Fibroblast of lung (primary cell): Measurements from ENCODE around the gene NAV3. TPM values are rescaled to one million over a fixed set of nuclear protein-coding genes. Genes with fewer than 3 reads are reported as not detected.
"Not testable (repeated sequence)": the region's sequence is repeated elsewhere in the genome, so short reads cannot be mapped to it uniquely, and the experiment has no call there.

Experiments
- DNase-seq, 2 donors: peaks; one replicate each; pipeline versions ENCODE4 v3.0.0 to v3.0.0-alpha.2; 2010; ENCODE audit warnings: low read depth in 2 of 2
- H2AFZ ChIP-seq: 2 replicates; pipeline ENCODE4 v1.5.1; 2012; ENCODE audit warnings: low read length, control low read depth, inconsistent platforms
- H3K27ac ChIP-seq: 2 replicates; pipeline ENCODE4 v1.5.1; 2011; ENCODE audit warnings: low read length, control low read depth; ENCODE audit not compliant: insufficient read depth
- H3K27me3 ChIP-seq: 2 replicates; pipeline ENCODE4 v1.5.1; 2011; ENCODE audit warnings: mild to moderate bottlenecking, low read length; ENCODE audit not compliant: control insufficient read depth, insufficient read depth
- H3K36me3 ChIP-seq: 2 replicates; pipeline ENCODE4 v1.5.1; 2011; ENCODE audit warnings: low read length; ENCODE audit not compliant: control insufficient read depth, insufficient read depth
- H3K4me1 ChIP-seq: 2 replicates; pipeline ENCODE4 v1.5.1; 2011; ENCODE audit warnings: low read length; ENCODE audit not compliant: control insufficient read depth, insufficient read depth; ENCODE audit errors: extremely low read depth
- H3K4me2 ChIP-seq: 2 replicates; pipeline ENCODE4 v1.5.1; 2011; ENCODE audit warnings: low read length, control low read depth; ENCODE audit not compliant: insufficient read depth; ENCODE audit errors: extremely low read depth
- H3K4me3 ChIP-seq, 4 experiments: fragments of 200-600 bp in 1 of 4; sonication (generic) in 1 of 4; replicated peaks in 1 of 4; 2 replicates each; pipeline ENCODE4 v1.5.1; 2011 to 2016; ENCODE audit warnings: low read length in 4 of 4, low read depth in 3 of 4, mild to moderate bottlenecking in 3 of 4, control low read depth in 2 of 4, inconsistent platforms in 1 of 4, mixed read lengths in 1 of 4; ENCODE audit not compliant: insufficient read depth in 1 of 4; ENCODE audit errors: control extremely low read depth in 1 of 4
- H3K79me2 ChIP-seq: 2 replicates; pipeline ENCODE4 v1.5.1; 2012; ENCODE audit warnings: mild to moderate bottlenecking, low read length, inconsistent platforms; ENCODE audit not compliant: control insufficient read depth, insufficient read depth
- H3K9ac ChIP-seq: 2 replicates; pipeline ENCODE4 v1.5.1; 2011; ENCODE audit warnings: mild to moderate bottlenecking, low read length, control low read depth; ENCODE audit not compliant: insufficient read depth
- H3K9me3 ChIP-seq: 2 replicates; pipeline ENCODE4 v1.5.1; 2012; ENCODE audit warnings: low read depth, low read length; ENCODE audit not compliant: control insufficient read depth, insufficient read depth
- H4K20me1 ChIP-seq: 2 replicates; pipeline ENCODE4 v1.5.1; 2011; ENCODE audit warnings: low read length; ENCODE audit not compliant: control insufficient read depth, insufficient read depth; ENCODE audit errors: extremely low read depth
- EZH2 ChIP-seq: IDR thresholded peaks from 2 replicates; pipeline ENCODE4 v1.5.1; 2012; ENCODE audit warnings: low read length, control low read depth, mild to moderate bottlenecking; ENCODE audit errors: missing control alignments
- polyA plus RNA-seq, 2 donors: library from polyadenylated mRNA; depleted of rRNA in 1 of 2; stranded (reverse) in 1 of 2; unstranded in 1 of 2; fragments of >200 nt; gene quantifications; 2 replicates each; pipeline ENCODE4 v1.2.1, GENCODE V29; 2011 to 2012; ENCODE audit warnings: missing spikeins in 1 of 2
- total RNA-seq: library from RNA; depleted of rRNA; stranded (reverse); fragments of >200 nt; gene quantifications from 2 replicates; pipeline ENCODE4 v1.2.1, GENCODE V29; 2014
- TF ChIP-seq, protein P1 (sequence below), 2 donors: IDR thresholded peaks in 1 of 2; conservative IDR thresholded peaks in 1 of 2; 1 replicate in 1 of 2; 2 replicates in 1 of 2; pipeline ENCODE4 v1.5.1; 2011 to 2012; ENCODE audit warnings: low read length in 2 of 2, control low read depth in 1 of 2, inconsistent platforms in 1 of 2, low read depth in 1 of 2, mild to moderate bottlenecking in 1 of 2

The NAV3 gene
- total and polyA plus RNA-seq, 2 donors (not counting 1 experiment from before 2014, with no cell fraction given) = 30.8 to 60.6 TPM

DNA sequence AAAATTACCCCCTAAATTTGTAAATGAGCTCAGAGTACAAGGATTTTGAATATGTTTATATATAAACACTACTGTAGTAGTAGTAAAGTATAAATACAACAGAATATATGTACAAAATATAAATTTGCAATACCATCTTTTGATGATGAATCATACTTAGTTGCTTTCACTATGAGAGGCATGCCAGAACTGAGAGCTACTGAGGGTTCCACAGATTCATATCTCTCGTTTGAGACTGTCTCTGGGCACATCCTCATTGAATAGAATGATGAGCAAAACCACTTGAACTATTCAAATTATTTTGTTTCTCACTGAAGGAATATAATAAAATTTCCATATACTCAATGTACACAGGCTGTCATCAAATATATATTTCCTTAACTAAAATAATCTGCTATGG lies 417.6 kb downstream of the NAV3 start:
- Histone ChIP-seq H3K27ac (no peak overlapping the region), H4K20me1 (no peaks in the 10 kb centered on the region), H3K4me2 (no peak overlapping the region), H2AFZ (no peak overlapping the region), H3K4me3 (no peak overlapping the region), H3K36me3 (no peaks in the 10 kb centered on the region), H3K9ac (no peak overlapping the region), H3K9me3 (no peaks in the 10 kb centered on the region), H3K79me2 (no peaks in the 10 kb centered on the region), H3K4me1 (no peaks in the 10 kb centered on the region), H3K27me3 (no peaks in the 10 kb centered on the region)
- DNase-seq = no peak
- TF ChIP-seq, protein P1, sequence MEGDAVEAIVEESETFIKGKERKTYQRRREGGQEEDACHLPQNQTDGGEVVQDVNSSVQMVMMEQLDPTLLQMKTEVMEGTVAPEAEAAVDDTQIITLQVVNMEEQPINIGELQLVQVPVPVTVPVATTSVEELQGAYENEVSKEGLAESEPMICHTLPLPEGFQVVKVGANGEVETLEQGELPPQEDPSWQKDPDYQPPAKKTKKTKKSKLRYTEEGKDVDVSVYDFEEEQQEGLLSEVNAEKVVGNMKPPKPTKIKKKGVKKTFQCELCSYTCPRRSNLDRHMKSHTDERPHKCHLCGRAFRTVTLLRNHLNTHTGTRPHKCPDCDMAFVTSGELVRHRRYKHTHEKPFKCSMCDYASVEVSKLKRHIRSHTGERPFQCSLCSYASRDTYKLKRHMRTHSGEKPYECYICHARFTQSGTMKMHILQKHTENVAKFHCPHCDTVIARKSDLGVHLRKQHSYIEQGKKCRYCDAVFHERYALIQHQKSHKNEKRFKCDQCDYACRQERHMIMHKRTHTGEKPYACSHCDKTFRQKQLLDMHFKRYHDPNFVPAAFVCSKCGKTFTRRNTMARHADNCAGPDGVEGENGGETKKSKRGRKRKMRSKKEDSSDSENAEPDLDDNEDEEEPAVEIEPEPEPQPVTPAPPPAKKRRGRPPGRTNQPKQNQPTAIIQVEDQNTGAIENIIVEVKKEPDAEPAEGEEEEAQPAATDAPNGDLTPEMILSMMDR (conservative IDR thresholded peaks at IDR 0.05 in 1 of 2, IDR thresholded peaks at IDR 0.05 in 1 of 2; ENCODE audit: low read depth in 1 of 2, low read length in 2 of 2) = no peak
- TF ChIP-seq EZH2 = no peak

DNA sequence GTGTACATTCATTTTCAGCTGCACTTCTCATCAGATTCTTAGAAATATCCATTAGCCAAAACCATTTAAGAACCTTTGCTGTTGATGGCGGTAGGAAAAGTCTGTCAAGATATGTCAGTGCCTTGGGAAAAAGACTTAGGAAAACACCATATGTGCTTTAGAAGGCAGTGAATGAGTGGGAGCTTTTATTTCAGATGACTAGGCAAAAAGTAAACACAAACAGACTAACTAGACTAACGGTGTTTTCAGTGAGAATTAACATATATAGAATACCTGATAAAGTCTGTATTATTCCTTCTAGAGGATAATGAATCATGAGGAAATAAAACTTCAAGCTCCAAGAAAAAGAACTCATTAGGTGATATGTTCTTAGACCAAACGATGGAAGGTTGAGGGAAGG lies 418.9 kb downstream of the NAV3 start:
- TF ChIP-seq, protein P1 (conservative IDR thresholded peaks at IDR 0.05 in 1 of 2, IDR thresholded peaks at IDR 0.05 in 1 of 2; ENCODE audit: low read depth in 1 of 2, low read length in 2 of 2) = no peak
- TF ChIP-seq EZH2 = no peak
- Histone ChIP-seq H3K9ac (no peak overlapping the region), H3K4me3 (no peak overlapping the region), H3K9me3 (no peaks in the 10 kb centered on the region), H3K4me2 (no peak overlapping the region), H3K4me1 (no peaks in the 10 kb centered on the region), H2AFZ (no peak overlapping the region), H3K27ac (no peak overlapping the region), H3K36me3 (no peaks in the 10 kb centered on the region), H3K79me2 (no peaks in the 10 kb centered on the region), H4K20me1 (no peaks in the 10 kb centered on the region), H3K27me3 (no peaks in the 10 kb centered on the region)
- no peak for DNase-seq

DNA sequence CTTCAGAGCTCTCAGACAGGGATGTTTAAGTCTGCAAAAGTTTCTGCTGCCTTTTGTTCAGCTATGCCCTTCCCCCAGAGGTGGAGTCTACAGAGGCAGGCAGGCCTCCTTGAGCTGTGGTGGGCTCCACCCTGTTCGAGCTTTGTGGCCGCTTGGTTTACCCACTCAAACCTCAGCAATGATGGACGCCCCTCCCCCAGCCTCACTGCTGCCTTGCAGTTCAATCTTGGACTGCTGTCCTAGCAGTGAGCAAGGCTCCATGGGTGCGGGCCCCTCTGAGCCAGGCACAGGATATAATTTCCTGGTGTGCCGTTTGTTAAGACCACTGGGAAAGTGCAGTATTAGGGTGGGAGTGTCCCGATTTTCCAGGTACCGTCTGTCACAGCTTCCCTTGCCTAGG lies 427.0 kb downstream of the NAV3 start:
- H3K4me1 ChIP-seq, H3K27me3 ChIP-seq, H4K20me1 ChIP-seq: not testable (repeated sequence)

More for the DNA sequence above, 427.0 kb downstream of the NAV3 start:
- H3K9ac ChIP-seq, H3K27ac ChIP-seq, H3K79me2 ChIP-seq, H3K9me3 ChIP-seq, H2AFZ ChIP-seq, DNase-seq, H3K4me2 ChIP-seq, H3K36me3 ChIP-seq, H3K4me3 ChIP-seq: not testable (repeated sequence)
